NCI-H1694 treated with DMSO at 0.1 percent for 48 hours (cell line): ENCODE results near the gene PLD3.

ENCODE experiments used
- DNase-seq: peaks from one replicate; lab custom pipeline; 2025; lab: John Stamatoyannopoulos, UW

PLD3 gene

DNA sequence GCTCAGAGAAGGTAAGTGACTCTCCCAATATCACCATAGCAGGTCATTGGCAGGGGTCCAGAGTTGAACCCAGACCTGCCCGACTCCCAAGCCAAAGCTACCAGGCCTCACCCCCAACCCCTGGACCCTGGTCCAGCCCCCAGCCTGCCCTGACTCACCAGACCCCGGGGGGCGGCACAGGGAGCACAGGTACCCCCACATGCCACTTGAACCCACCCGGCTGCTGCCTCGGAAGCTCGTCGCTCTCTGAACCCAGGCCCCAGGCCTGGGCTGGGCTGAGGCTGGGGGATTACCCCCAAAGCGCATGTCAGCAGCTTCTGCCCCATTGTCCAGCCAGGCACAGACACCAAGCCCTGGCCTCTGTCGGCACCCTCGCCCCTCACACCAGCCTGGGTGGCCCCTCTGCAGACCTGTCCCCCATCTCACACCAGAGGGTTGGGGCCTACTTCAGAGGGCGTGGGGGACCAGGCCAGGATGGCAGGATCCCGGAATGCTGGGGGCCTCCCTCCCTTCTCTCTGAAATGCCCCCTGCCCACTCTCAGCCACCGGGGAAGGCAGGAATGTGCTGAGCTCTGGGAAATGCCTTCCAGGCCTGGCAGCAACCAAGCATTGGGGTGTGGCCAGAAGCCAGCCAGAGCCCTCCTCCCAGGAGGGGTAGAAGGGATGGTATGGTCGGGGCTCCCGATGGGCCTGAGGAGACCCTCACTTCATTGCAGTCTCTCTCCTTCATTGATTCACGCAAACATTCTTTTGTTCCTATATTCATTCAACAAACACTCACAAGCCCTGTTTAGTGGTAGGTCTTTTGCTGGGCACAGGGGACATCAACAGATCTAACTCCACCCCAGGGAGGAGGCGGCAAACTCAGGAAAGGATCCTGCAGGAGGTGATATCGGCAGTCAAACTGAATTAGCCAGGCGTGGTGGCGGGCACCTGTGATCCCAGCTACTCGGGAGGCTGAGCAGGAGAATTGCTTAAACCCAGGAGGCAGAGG lies 66.3 kb downstream of the PLD3 start:
- no peak for DNase-seq

DNA sequence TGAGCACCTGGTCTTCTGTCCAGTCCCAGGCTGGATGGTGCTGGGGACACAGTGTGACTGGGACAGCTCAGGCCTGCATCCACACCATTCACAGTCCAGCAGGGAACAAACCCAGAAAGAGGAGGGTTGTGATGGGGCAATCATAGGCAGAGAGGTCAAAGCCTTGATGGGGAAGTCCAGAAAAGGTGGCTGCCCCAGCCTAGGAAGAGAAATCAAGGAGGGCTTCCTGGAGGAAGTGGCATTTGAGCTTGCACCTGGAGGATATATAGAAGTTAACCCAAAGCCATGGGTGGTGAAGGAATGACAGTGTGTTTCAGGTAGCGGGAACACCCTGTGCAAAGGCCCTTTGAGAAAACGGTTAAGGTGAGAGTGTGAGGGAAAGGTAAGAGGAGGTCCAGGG lies 67.3 kb downstream of the PLD3 start:
- DNase-seq, result no peak

DNA sequence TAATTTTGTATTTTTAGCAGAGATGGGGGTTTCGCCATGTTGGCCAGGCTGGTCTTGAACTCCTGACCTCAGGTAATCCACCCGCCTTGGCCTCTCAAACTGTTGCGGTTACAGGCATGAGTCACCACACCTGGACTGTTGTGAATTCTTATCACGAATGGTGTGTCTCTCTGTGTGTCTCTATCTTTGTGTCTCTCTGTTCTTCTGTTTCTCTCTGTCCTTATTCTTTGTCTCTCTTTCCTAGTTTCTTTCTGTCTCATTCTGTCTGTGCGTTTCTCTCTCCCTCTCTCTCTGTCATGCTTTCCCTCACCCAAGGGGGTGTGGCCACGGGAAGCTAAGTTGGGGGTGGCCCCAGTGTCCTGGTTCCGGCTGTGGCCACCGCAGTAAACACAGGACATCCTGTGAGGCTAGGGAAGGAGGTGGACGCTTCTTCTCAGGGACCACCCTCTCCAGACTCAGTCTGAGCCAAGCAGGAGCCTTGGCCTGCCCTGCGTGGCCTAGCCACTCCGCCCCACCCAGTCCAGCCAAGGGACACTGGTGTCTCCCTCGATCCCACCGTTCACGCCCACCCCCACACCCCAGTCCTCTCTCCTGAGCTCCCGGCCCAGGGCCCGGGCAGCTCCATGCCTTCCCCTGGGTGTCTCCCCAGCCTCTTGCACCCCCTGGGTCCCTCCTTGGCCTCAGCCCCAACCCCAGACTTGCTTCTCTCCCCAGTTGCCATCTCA lies 68.6 kb downstream of the PLD3 start:
- DNase-seq, result no peak

DNA sequence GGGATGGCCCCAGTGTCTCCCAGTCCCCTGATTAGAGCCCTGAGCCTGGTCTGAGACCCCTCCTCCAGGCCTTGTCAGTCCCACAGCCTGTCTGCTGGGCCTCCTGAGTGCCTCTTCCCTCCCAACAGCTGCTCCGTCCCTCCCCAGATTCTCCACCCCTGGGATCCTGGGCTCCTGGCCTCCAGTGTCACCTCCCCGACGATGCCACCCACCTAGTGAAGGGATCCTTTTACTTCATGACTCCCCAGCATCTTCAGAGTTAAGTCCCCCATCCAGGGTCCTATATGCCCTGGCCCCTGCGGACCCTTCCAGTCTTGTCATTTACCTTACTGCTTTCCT lies 69.1 kb downstream of the PLD3 start:
- DNase-seq, result no peak

DNA sequence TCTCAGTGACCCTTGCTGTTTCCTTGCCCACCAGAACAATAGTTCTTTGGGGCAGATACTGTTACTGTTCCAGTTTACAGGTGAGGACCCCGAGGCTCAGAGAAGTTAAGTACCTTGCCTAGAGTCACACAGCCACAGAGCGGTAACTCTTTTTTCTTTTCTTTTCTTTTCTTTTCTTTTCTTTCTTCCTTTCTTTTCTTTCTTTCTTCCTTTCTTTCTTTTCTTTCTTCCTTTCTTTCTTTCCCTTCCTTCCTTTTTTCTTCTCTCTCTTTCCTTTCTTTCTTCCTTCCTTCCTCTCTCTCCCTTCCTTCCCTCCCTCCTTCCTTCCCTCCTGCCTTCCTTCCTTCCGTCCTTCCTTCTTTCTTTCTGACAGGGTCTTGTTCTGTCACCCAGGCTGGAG lies 69.5 kb downstream of the PLD3 start:
- no peak for DNase-seq

DNA sequence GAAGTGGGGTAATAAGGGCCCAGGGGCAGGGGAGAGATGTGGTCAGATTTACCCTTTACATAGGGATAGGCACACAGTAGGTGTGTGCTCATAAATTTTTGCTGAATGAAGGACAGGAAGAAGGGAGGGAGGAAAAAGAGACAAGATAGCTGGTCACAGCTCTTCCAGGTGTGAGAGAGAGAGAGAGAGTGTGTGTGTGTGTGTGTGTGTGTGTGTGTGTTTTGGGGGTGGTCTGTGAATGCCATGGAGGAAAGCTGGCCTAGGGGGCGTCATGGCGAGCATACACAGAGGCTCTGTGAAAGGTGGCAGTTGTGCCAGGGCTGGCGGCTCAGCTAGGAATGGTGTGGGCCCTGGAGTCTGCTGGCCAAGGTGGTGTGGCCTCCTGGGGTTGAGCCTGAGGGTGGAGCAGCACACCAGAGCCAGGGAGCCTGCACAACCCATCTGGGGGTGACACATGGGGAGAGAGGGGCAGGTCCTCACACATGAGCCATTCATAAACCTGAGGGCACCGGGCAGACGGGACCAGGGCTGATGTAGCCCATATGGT lies 70.6 kb downstream of the PLD3 start:
- DNase-seq, result no peak

DNA sequence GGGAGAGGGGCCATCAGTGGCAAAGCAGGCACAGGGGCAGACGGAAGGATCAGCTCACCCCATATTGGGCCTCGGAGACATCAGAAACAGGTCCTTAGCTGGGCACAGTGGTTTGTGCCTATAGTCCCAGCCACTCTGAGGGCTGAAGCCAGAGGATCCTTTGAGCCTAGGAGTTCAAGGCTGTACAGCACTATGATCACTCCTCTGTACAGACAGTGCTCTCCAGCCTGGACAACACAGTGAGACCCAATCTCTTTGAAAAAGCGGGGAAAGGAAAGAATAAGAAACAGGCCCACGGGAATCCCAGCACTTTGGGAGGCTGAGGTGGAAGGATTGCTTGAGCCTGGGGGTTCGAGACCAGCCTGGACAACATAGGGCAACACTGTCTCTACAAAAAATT lies 71.3 kb downstream of the PLD3 start:
- DNase-seq, result no peak

DNA sequence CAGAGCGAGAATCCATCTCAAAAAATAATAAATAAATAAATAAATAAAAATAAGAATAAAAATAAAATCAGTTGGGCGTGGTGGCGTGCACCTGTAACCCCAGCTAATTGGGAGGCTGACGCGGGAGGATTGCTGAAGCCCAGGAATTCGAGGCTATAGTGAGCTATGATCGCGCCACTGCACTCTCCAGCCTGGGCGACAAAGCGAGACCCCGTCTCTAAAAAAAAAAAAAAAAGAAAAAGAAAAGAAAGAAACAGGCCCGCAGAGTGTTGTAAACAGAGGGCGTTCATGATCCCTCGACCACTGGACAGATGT lies 71.9 kb downstream of the PLD3 start:
- DNase-seq, result no peak

DNA sequence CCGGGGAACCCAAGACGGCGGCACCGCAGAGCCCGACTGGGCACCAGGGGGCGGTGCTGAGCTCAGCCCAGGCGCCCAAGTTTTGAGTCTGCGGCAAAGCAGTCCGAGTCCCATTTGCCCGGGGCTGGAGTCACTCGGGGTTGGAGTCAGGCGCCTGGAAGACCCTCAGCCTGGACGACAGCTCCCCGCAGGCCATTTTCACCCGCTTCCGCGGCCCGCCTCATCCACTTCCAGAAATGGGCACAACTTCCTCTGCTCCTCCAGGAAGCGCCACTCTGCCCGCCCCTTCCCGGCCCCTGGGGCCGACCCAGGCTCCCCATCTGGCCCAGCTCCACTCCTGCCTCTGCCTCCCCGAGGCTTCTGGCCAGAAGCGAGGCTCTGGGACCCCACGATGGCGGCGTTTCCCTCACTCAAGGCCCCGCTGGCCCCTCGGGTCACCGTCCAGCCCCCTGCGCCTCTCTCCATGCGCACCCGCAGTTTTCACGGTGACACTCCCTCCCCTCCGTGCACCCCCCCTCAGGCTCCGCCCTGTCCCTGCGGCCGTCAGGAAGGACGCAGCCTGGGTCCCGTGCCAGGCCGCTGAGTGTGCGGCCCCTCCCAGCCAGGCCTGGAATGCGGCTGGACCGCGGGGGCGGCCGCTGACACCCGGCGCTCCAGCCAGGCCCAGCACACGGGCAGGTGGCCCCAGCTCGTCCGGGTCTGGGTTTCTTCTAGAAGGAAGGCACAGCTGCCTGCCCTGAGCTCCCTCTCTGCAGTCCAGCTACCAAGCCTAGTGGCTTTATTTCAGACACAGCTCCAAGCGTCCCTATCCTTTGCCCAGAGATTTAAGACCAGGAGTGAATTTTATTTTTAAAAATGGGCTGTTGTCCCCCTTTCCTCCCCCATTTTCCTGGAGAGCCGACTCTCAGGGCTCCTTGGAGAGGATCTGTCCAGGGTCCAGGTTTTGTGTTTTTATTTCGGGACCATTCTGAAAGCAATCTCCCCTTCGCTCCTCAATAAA lies 72.6 kb downstream of the PLD3 start:
- DNase-seq, result peak; percentile 43

DNA sequence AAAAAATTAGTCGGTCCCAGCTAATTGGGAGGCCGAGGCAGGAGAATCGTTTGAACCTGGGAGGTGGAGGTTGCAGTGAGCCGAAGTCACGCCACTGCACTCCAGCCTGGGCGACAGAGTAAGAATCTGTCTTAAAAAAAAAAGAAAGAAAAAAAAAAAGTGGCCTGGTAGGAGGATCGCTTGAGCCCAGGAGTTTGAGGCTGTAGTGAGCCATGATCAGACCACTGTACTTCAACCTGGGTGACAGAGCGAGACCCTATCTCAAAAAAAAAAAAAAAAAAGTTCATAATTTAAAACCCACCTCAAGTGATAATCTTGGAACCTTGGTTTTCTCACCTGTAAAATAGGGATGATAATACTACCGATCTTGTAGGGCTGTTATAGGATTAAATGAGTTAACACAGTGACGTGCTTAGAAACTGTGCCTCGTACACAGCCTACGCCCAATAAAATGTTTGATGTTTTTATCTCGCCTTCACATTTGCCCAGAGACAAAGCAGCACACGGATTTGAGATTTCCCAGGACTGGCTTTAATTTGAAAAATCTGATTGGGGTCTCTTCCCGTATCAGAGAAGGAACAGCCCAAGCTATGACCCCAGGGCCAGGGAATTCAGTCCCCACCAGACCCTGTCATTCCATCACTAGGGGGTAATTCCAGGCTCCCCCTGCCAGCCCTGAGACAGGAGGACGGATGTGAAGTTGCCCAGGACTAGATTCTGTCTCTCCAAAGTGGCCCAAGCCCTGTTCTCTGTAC lies 73.7 kb downstream of the PLD3 start:
- DNase-seq, result no peak

DNA sequence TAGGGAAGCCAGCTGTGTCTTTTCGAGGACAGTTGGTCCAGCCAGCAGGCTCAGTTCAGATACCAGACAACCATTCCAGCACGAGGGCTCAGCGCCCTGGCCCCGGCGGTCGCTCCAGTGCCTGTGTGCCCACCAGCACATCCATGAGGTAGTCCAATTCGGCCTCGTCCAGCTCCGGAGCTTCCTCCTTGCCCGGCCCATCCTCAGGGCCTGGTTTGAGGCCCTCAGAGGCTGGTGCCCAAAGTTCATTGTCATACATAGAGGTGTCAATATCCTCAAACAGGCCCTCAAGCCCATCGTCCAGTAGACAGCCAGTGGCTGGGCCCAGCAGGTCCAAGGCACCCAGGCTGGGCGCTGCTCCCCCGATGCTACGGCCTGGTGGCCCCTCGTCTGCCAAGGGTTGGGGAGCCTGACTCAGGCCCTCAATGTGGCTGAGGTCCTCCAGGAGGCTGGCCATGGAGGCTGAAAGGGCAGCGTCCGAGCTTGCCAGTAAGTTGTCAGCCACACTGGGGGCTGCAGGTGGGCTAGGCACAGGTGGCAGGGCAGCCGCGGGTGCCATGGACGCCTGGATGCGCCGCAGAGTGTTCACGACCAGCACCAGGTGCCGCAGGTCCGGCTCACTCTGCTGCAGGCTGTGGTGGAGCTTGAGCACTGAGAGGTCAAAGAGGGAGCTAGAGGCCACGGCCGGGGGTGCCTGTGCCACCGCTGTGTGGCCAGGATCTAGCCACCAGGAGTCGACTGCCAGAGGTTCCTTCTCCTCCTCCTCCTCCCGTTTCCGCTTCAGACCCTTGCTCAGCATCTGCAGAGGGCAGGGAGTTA lies 74.5 kb downstream of the PLD3 start:
- no peak for DNase-seq

DNA sequence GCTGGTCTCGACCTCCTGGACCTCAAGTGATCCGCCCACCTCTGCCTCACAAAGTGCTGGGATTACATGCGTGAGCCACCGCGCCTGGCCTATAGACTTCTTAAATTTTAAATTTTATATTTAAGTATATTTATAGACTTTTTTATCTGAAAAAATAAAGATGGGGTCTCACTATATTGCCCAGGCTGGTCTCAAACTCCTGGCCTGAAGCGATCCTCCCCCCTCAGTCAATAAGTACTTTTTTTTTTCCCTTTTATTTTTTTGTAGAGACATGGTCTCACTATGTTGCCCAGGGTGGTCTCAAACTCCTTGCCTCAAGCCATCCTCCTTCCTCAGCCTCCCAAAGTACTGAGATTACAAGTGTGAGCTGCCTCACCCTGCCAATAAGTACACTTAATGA lies 75.4 kb downstream of the PLD3 start:
- no peak for DNase-seq

DNA sequence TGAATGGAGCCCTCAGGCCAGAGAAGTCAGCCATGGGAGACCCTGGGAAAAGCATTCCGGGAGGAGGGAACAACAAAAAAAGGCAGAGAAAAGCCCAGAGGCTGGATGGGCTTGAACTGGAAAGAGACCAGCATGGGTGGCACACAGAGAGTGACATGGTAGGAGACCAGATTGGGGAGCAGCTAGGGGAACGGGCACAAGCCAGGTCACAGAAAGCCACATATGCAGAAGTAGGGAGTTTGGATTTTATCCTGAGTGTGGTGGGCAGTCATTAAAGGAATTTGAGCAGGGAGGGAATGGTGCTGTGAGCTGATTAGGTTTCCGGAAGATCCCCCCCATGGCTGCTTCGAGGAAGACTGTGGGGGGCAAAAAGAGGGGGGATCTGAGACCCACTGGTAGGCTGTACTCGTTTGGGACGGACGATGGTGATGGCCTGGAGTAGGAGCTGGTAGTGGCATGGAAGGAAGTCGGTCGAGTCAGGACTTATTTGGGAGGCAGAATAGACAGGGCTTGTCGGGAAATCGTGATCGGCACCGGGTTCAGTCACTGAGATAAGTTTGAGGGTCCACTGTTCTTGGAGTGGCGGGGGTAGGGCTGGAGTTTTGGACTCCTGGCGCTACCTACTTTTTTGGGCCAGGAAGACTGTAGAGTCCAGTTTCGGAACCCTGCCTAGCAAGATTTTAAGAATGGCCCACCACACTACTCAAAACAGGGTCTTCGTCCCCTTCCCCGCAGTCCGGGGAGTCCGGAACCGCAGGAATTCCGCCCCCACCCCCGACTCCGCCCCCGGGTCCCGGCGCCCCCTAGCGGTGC lies 76.3 kb downstream of the PLD3 start:
- DNase-seq, result no peak

DNA sequence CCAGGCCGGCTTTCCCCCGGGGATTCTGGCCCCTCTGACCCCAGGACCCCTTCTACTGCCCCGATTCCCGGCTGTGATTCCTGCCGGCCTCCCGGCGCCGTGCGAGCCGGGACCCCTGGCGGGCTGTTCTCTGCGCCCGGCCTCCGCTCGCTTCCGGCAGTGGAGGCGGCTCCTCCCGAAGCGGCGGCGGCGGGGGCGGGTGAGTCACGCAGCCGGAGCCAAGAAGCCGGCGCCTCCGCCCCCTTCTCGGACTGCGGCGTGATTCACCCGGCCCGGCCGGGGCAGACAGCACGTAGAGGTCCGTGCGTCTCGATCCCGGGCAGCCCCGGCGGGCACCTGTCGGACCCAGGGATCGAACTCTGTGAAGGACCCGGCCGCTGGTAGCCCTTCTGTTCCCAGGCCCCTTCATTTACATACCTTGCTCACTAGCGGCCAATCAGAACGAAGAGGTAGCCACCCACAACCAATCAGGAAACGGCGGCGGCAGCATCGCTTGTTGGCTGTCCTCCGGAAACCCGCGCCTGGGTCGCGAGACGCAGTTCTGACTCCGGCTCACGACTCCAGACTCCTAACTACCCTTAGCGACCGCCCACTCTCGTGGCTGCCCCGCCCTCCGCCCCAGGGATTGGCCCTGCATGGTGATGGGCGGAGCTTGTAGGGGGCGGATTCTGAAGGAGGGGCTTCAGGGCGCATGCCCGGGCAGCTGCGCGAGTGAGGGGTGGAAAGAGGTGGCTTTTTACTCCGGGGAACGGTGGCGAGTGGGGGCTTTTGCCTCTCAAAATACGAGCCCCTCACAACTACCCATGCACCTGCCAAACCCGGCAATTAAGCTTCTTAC lies 77.2 kb downstream of the PLD3 start, which contains the start of gene SERTAD1:
Gene SERTAD1, minus strand, starts transcription at position 543 of the 838 bp plus-strand sequence. CDS start 2,446 bp downstream, outside the sequence.
- DNase-seq, result peak; percentile 99
